IMR-90 (cell line): ENCODE results near the gene SLC9A1. TPM values are rescaled to one million over a fixed set of nuclear protein-coding genes. Genes with fewer than 3 reads are reported as not detected.

Source experiments
- ATAC-seq: fragments of 200-7000 bp; cut with Tn5 transposase; 2 replicates; pipeline ENCODE4 v1.9.1; 2020; ENCODE audit warnings: low read depth, mild to moderate bottlenecking, moderate library complexity
- BruUV-seq: library from RNA; stranded (reverse); fragments of 400-500 nt; replicated peaks from 2 replicates; lab custom pipeline; 2021; lab: Mats Ljungman, UMichigan
- CTCF ChIA-PET: fragments of 300-600 bp; formaldehyde crosslinking; extraction: SDS; loops from one replicate; lab custom pipeline; 2021; ENCODE audit warnings: antibody characterized with exemption; lab: Yijun Ruan, JAX
- POLR2A ChIA-PET: fragments of 300-600 bp; sonication (Branson Sonifier 250); formaldehyde crosslinking; loops from one replicate; lab custom pipeline; 2022; ENCODE audit warnings: antibody characterized with exemption; ENCODE audit not compliant: unreplicated experiment; lab: Charles Lee
- DNase-seq: peaks from one replicate; pipeline ENCODE4 v3.0.0; 2013
- H2AFZ ChIP-seq: replicated peaks from 2 replicates; pipeline ENCODE3; 2013; ENCODE audit warnings: low read length, mild to moderate bottlenecking; ENCODE audit not compliant: poor library complexity
- H2AK5ac ChIP-seq: 2 replicates; pipeline ENCODE4 v1.6.1; 2013; ENCODE audit warnings: low read depth, low read length, inconsistent platforms
- H2AK9ac ChIP-seq: replicated peaks from 2 replicates; pipeline ENCODE3; 2013; ENCODE audit warnings: mild to moderate bottlenecking, low read depth, low read length, moderate library complexity; ENCODE audit not compliant: poor library complexity
- H2BK120ac ChIP-seq: 2 replicates; pipeline ENCODE4 v1.6.1; 2013; ENCODE audit warnings: low read depth, low read length, inconsistent platforms
- H2BK15ac ChIP-seq: 3 replicates; pipeline ENCODE4 v1.6.1; 2013; ENCODE audit warnings: low read depth, low read length, inconsistent platforms
- H2BK20ac ChIP-seq: 2 replicates; pipeline ENCODE4 v1.6.1; 2013; ENCODE audit warnings: low read depth, mild to moderate bottlenecking, inconsistent platforms, low read length, moderate library complexity
- H2BK5ac ChIP-seq: 2 replicates; pipeline ENCODE4 v1.6.1; 2013; ENCODE audit warnings: mild to moderate bottlenecking, low read depth, low read length, inconsistent platforms; ENCODE audit not compliant: poor library complexity, severe bottlenecking
- H3K14ac ChIP-seq: replicated peaks from 2 replicates; pipeline ENCODE4 v1.6.1; 2013; ENCODE audit warnings: low read depth, low read length, inconsistent platforms
- H3K18ac ChIP-seq: 2 replicates; pipeline ENCODE4 v1.6.1; 2013; ENCODE audit warnings: low read depth, low read length, control low read depth
- H3K23ac ChIP-seq: 2 replicates; pipeline ENCODE4 v1.6.1; 2013; ENCODE audit warnings: low read depth, low read length, inconsistent platforms
- H3K27ac ChIP-seq: 2 replicates; pipeline ENCODE4 v1.5.1; 2013; ENCODE audit warnings: mild to moderate bottlenecking, control low read depth, low read length; ENCODE audit not compliant: insufficient read depth
- H3K27me3 ChIP-seq: 2 replicates; pipeline ENCODE4 v1.6.1; 2013; ENCODE audit warnings: low read length; ENCODE audit not compliant: control insufficient read depth, insufficient read depth
- H3K36me3 ChIP-seq: 2 replicates; pipeline ENCODE4 v1.6.1; 2013; ENCODE audit warnings: low read length, mixed read lengths; ENCODE audit not compliant: control insufficient read depth, insufficient read depth
- H3K4ac ChIP-seq: 2 replicates; pipeline ENCODE4 v1.6.1; 2013; ENCODE audit warnings: low read depth, low read length, inconsistent platforms
- H3K4me1 ChIP-seq: 2 replicates; pipeline ENCODE4 v1.6.1; 2013; ENCODE audit warnings: low read length, mixed read lengths; ENCODE audit not compliant: control insufficient read depth, insufficient read depth
- H3K4me2 ChIP-seq: 2 replicates; pipeline ENCODE4 v1.6.1; 2013; ENCODE audit warnings: low read depth, mild to moderate bottlenecking, control low read depth, low read length, moderate library complexity
- H3K4me3 ChIP-seq: 2 replicates; pipeline ENCODE4 v1.5.1; 2013; ENCODE audit warnings: low read depth, mild to moderate bottlenecking, control low read depth, low read length, moderate library complexity; ENCODE audit not compliant: insufficient read depth
- H3K56ac ChIP-seq: 2 replicates; pipeline ENCODE4 v1.6.1; 2013; ENCODE audit warnings: low read length, inconsistent platforms; ENCODE audit not compliant: insufficient read depth; ENCODE audit errors: extremely low read depth
- H3K79me1 ChIP-seq, 2 experiments: 2 replicates each; pipeline ENCODE4 v1.6.1; 2013; ENCODE audit warnings: low read length in 2 of 2, inconsistent platforms in 1 of 2, low read depth in 1 of 2
- H3K9ac ChIP-seq: 2 replicates; pipeline ENCODE4 v1.6.1; 2013; ENCODE audit warnings: low read depth, low read length, control low read depth
- H3K9me1 ChIP-seq: 2 replicates; pipeline ENCODE4 v1.6.1; 2013; ENCODE audit warnings: low read length, inconsistent platforms; ENCODE audit not compliant: insufficient read depth
- H3K9me3 ChIP-seq: 2 replicates; pipeline ENCODE4 v1.6.1; 2013; ENCODE audit warnings: low read length; ENCODE audit not compliant: control insufficient read depth, insufficient read depth
- H4K20me1 ChIP-seq: 2 replicates; pipeline ENCODE4 v1.6.1; 2013; ENCODE audit warnings: low read length, inconsistent platforms; ENCODE audit not compliant: insufficient read depth
- H4K5ac ChIP-seq: 2 replicates; pipeline ENCODE4 v1.6.1; 2013; ENCODE audit warnings: mild to moderate bottlenecking, low read depth, low read length, control low read depth
- H4K8ac ChIP-seq, 2 experiments: 2 replicates each; pipeline ENCODE4 v1.6.1; 2013; ENCODE audit warnings: low read depth in 2 of 2, low read length in 2 of 2, control low read depth in 1 of 2, inconsistent platforms in 1 of 2
- H4K91ac ChIP-seq: 2 replicates; pipeline ENCODE4 v1.6.1; 2013; ENCODE audit warnings: low read depth, low read length, inconsistent platforms; ENCODE audit not compliant: insufficient read depth
- MXI1 ChIP-seq: IDR thresholded peaks from 2 replicates; pipeline ENCODE4 v1.6.1; 2012; ENCODE audit warnings: low read depth, mild to moderate bottlenecking, low read length, moderate library complexity, borderline replicate concordance
- NFE2L2 ChIP-seq: fragments of 150-350 bp; IDR thresholded peaks from 2 replicates; pipeline ENCODE4 v1.6.1; 2016; ENCODE audit warnings: low read depth, mild to moderate bottlenecking, low read length
- RFX5 ChIP-seq: IDR thresholded peaks from 2 replicates; pipeline ENCODE4 v1.8.0; 2012; ENCODE audit warnings: low read depth, mild to moderate bottlenecking, low read length, moderate library complexity
- WGBS, 2 experiments: methylation state at CpG; one replicate each; pipeline versions ENCODE4 v1.1.5 to v1.1.7; 2013; ENCODE audit warnings: missing lambda C conversion rate in 2 of 2; ENCODE audit not compliant: insufficient read length in 1 of 2; ENCODE audit errors: extremely low coverage in 2 of 2; 5-methylcytosine and 5-hydroxymethylcytosine counted together
- dilution Hi-C: fragments of 300-500 bp; cut with HindIII; formaldehyde crosslinking; loops from one replicate; pipeline ENCODE4 v1.14.3; 2018; ENCODE audit warnings: low sequenced_read_pairs; ENCODE audit not compliant: unreplicated experiment
- in situ Hi-C: fragments of 300-500 bp; cut with MboI; formaldehyde crosslinking; loops from 3 replicates; pipeline ENCODE4 v1.14.3; 2019; ENCODE audit warnings: low sequenced_read_pairs, inconsistent platforms, mixed read lengths
- intact Hi-C: fragments of 100-400 bp; cut with micrococcal nuclease; formaldehyde crosslinking; loops from 2 replicates; pipeline ENCODE4 v1.10.0; 2022
- polyA plus RNA-seq, 3 experiments: library from polyadenylated mRNA; depleted of rRNA; stranded (reverse); fragments of >200 nt; gene quantifications; 2 replicates each; pipeline ENCODE4 v1.2.3, GENCODE V29; 2012; ENCODE audit warnings: low replicate concordance in 1 of 3
- total RNA-seq: library from RNA; depleted of rRNA; stranded (reverse); fragments of >200 nt; gene quantifications from 2 replicates; pipeline ENCODE4 v1.2.3, GENCODE V29; 2012

SLC9A1 gene
- total and polyA plus RNA-seq, 2 of the 4 experiments (the other 2 are of a cell fraction), result 2.0 to 21.2 TPM

- no peak overlapping the region for H3K4me2 ChIP-seq
- H2BK5ac ChIP-seq, result no peak overlapping the region
- 41% methylated on average over 4 of the region's 13 CpGs; no CpG with 5 or more reads in 1 of the 2 experiments for WGBS, 2 experiments
- H2BK120ac ChIP-seq, result no peak overlapping the region
- H3K56ac ChIP-seq, result no peak overlapping the region
- BruUV-seq, result no TSS peak
- intact Hi-C loops, result no loop called here
- H3K23ac ChIP-seq, result no peak overlapping the region
- no peak overlapping the region for H3K27ac ChIP-seq
- ATAC-seq (peak; percentile 40; the same call in 1 of the 2 replicates), DNase-seq (no peak)
- H4K20me1 ChIP-seq, result no peaks in the 10 kb centered on the region
- H3K9me1 ChIP-seq, result no peaks in the 10 kb centered on the region
- ChIA-PET POLR2A (no interaction called here), CTCF (interaction anchor here (0.5 to 0.9 kb wide), 3 partner anchors 13 to 345 kb away, joined by 3 to 5 read pairs (median 3); no protein-coding TSS in a partner anchor)
- H2AK5ac ChIP-seq, result no peak overlapping the region
- no peak overlapping the region for H3K4me3 ChIP-seq
- no peak overlapping the region for H3K9ac ChIP-seq
- H2BK20ac ChIP-seq, result no peak overlapping the region
- H2AFZ ChIP-seq, result no peak overlapping the region
- no peaks in the 10 kb centered on the region for H3K79me1 ChIP-seq
- H4K5ac ChIP-seq, result no peak overlapping the region
- no peak overlapping the region for H4K8ac ChIP-seq
- TF ChIP-seq NFE2L2 (no peak), MXI1 (no peak), RFX5 (no peak)
- peaks cover 25% of the 10 kb centered on the region for H3K27me3 ChIP-seq
- H2AK9ac ChIP-seq, result no peak overlapping the region
- no peak overlapping the region for H4K91ac ChIP-seq
- no peaks in the 10 kb centered on the region for H3K36me3 ChIP-seq
- H3K14ac ChIP-seq, result no peak overlapping the region
- no peak overlapping the region for H3K18ac ChIP-seq
- in situ Hi-C loops, result no loop called here
- H3K9me3 ChIP-seq, result peaks cover 3% of the 10 kb centered on the region; the same call in 1 of the 2 replicates
- dilution Hi-C loops, result no loop called here
- no peak overlapping the region for H2BK15ac ChIP-seq
- H3K4ac ChIP-seq, result no peak overlapping the region
- no peaks in the 10 kb centered on the region for H3K4me1 ChIP-seq
These were observed 96.9 kb downstream of the SLC9A1 start for GRCh38 chr1:27057801-27058625.
